Muscle layer of duodenum (tissue), 2 donors: ENCODE data around the gene ACER3.
"Not testable (repeated sequence)": the region's sequence is repeated elsewhere in the genome, so short reads cannot be mapped to it uniquely, and the experiment has no call there.

Experiments used
- H3K27ac ChIP-seq: one replicate; pipeline ENCODE4 v1.7.0; 2013; ENCODE audit warnings: mild to moderate bottlenecking, low read length
- H3K27me3 ChIP-seq: one replicate; pipeline ENCODE4 v1.7.0; 2013; ENCODE audit warnings: low read depth, mild to moderate bottlenecking, control low read depth, low read length
- H3K36me3 ChIP-seq, 2 donors: one replicate each; pipeline ENCODE4 v1.7.0; 2013; ENCODE audit warnings: low read length in 2 of 2, control low read depth in 1 of 2, mild to moderate bottlenecking in 1 of 2; ENCODE audit not compliant: insufficient read depth in 2 of 2, control insufficient read depth in 1 of 2
- H3K4me1 ChIP-seq, 2 donors: one replicate each; pipeline ENCODE4 v1.7.0; 2013; ENCODE audit warnings: low read length in 2 of 2, mild to moderate bottlenecking in 2 of 2, control low read depth in 1 of 2, moderate library complexity in 1 of 2; ENCODE audit not compliant: insufficient read depth in 2 of 2, control insufficient read depth in 1 of 2
- H3K4me3 ChIP-seq, 2 donors: one replicate each; pipeline ENCODE4 v1.7.0; 2013; ENCODE audit warnings: low read length in 2 of 2, low read depth in 1 of 2, mild to moderate bottlenecking in 1 of 2
- H3K9me3 ChIP-seq, 2 donors: one replicate each; pipeline ENCODE4 v1.7.0; 2013; ENCODE audit warnings: low read length in 2 of 2, control low read depth in 1 of 2, mild to moderate bottlenecking in 1 of 2; ENCODE audit not compliant: control insufficient read depth in 1 of 2
- donor health status: healthy.

ACER3 gene

DNA sequence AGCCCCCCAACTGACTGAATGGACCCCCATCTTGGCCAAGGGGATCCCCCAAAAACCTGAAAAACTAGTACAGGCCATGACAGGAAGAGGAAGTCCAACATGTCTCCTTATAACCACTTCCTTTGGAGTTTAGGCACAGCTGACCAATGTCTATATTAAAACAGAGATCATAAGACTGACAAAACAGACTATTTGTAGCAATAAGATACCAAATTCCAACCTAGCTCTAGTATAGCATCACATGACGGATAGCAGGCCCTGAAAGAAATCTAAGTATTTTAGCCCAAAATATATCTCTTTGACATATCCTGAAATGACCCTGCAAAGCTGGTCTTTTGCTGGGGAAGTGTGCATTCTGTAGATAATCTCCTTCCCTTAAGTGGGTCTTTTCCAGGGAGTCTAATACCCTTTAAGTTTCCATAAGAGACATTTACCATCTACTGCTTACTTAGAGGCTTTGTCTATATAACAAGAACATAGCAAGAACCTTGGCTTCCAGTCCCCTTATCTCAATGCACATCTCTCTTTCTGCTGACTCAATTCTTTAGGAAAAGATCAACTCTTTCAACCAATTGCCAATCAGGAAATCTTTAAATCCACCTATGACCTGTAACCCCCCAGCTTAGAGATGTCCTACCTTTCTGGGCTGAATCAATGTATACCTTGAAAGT, 34.9 kb upstream of the ACER3 start:
- H3K9me3 ChIP-seq: no peaks in the 10 kb centered on the region
- H3K27ac ChIP-seq: no peak overlapping the region
- H3K36me3 ChIP-seq: no peaks in the 10 kb centered on the region
- no peaks in the 10 kb centered on the region for H3K27me3 ChIP-seq
- no peak overlapping the region for H3K4me3 ChIP-seq
- peaks cover under 1 to 3% of the 10 kb centered on the region in 2 donors for H3K4me1 ChIP-seq

DNA sequence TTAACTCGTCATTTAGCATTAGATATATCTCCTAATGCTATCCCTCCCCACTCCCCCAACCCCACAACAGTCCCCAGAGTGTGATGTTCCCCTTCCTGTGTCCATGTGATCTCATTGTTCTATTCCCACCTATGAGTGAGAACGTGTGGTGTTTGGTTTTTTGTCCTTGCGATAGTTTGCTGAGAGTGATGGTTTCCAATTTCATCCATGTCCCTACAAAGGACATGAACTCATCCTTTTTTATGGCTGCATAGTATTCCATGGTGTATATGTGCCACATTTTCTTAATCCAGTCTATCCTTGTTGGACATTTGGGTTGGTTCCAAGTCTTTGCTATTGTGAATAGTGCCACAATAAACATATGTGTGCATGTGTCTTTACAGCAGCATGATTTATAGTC, 34.2 kb upstream of the ACER3 start:
- H3K9me3 ChIP-seq, H3K4me3 ChIP-seq, H3K36me3 ChIP-seq, H3K4me1 ChIP-seq, H3K27me3 ChIP-seq, H3K27ac ChIP-seq: not testable (repeated sequence)

DNA sequence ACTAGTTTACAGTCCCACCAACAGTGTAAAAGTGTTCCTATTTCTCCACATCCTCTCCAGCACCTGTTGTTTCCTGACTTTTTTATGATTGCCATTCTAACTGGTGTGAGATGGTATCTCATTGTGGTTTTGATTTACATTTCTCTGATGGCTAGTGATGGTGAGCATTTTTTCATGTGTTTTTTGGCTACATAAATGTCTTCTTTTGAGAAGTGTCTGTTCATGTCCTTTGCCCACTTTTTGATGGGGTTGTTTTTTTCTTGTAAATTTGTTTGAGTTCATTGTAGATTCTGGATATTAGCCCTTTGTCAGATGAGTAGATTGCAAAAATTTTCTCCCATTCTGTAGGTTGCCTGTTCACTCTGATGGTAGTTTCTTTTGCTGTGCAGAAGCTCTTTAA, 33.7 kb upstream of the ACER3 start:
- not testable (repeated sequence) for H3K4me1 ChIP-seq, H3K36me3 ChIP-seq, H3K4me3 ChIP-seq, H3K27ac ChIP-seq, H3K9me3 ChIP-seq, H3K27me3 ChIP-seq

DNA sequence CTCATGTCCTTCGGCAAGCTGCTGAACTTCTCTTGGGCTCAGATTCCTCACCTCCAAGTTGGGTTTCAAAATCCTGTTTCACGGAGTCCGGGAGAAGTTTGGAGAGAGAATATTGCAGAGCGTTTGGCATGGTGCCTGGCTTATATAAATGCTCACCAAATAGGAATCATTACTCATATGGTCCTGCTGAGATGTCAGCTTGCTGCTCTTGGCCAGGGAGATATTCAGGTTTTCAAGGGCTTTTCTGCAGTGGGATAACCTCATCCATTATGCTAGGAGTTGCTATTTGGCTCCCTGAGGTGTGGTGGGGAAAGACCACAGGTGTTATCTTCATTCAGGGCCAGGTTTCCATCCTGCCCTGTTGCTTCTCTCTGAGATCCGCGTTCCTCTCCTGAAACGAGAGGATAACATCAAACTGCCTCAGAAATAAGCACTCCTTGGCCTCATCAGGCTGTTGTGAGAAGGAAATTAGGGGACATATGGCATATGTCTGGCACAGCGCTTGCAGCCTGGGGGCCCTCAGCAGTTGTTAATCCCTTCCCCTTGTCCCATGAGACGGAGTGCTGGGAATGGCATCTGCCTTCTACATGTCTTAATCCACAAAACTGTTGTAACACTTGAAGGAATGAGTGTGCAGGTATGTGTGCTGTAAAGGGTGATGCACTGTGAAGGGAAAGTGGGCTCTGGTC, 29.9 kb upstream of the ACER3 start:
- Histone ChIP-seq H3K9me3 (no peaks in the 10 kb centered on the region), H3K4me1 (peaks cover 3 to 12% of the 10 kb centered on the region in 2 donors), H3K27ac (no peak overlapping the region), H3K36me3 (no peaks in the 10 kb centered on the region), H3K4me3 (no peak overlapping the region), H3K27me3 (no peaks in the 10 kb centered on the region)

DNA sequence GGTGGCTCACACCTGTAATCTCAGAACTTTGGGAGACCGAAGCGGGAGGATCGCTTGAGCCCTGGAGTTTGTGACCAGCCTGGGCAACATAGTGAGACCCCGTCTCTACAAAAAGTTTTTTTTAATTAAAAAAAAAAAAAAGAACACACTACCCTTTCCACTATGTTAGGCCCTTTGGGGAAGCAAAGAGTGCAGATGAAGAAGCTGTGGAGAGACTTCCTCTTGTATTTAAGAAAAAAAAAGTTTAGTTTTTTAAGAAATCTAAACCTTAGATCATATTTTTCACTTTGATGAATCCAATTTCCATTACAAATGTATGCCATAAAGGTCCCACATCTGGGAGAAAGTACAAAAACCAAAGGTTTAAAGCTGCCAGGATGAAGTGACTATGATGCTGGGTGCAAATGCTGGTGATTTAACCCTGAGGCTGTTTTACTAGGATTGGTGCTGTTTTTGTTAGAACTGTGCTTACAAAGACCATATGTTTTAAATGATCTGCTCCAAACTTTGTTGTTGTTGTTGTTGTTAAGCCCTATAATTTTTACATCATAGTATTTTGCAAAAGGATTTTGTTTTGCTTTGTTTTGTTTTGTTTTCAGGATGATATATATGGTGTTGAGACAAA, 28.9 kb upstream of the ACER3 start:
- no peaks in the 10 kb centered on the region for H3K9me3 ChIP-seq
- no peak overlapping the region for H3K27ac ChIP-seq
- H3K4me1 ChIP-seq: peaks cover 7 to 20% of the 10 kb centered on the region in 2 donors
- no peak overlapping the region for H3K4me3 ChIP-seq
- no peaks in the 10 kb centered on the region for H3K36me3 ChIP-seq
- no peaks in the 10 kb centered on the region for H3K27me3 ChIP-seq

DNA sequence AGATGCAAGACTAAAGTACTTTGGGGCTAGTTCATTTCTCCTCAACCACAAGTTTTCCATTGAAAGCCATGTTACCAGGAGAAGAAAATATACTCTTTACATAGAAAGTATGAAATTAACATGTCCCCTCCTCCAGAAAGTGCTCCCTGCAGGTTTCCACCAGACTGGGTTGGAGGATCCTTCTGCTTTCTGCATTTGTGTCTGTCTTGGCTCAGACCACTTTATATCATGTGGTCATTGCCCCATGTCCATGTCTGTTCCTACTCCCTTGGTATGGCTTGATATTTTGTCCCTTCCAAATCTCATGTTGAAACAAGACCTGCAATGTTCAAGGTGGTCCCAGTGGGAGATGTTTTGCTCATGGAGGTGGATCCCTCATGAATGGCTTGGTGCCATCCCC, 28.4 kb upstream of the ACER3 start:
- no peaks in the 10 kb centered on the region for H3K27me3 ChIP-seq
- no peak overlapping the region for H3K27ac ChIP-seq
- H3K4me3 ChIP-seq: no peak overlapping the region
- H3K9me3 ChIP-seq: no peaks in the 10 kb centered on the region
- H3K4me1 ChIP-seq: peaks cover 7 to 20% of the 10 kb centered on the region in 2 donors
- H3K36me3 ChIP-seq: no peaks in the 10 kb centered on the region

DNA sequence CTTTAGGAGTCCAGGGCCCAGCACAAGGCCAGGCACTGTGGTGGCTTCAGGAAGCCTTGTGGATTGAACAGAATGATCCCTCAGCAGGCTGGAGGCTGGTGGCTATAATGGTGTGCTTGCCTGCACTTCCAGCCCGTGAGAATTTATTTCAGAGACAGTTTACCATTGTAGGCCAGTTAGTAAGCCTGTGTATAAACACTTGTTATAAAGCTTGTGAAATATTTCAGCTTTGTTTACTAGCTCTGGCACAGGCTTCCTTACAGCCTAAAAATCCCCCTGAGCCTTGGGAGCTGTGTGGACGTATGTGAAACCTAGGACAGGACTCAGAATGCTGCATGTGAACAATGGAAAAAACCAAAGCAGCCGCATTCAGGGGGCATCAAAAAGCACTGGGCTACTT, 26.6 kb upstream of the ACER3 start:
- no peaks in the 10 kb centered on the region for H3K9me3 ChIP-seq
- no peaks in the 10 kb centered on the region for H3K36me3 ChIP-seq
- peaks cover 7 to 20% of the 10 kb centered on the region in 2 donors for H3K4me1 ChIP-seq
- no peaks in the 10 kb centered on the region for H3K27me3 ChIP-seq
- no peak overlapping the region for H3K27ac ChIP-seq
- H3K4me3 ChIP-seq: no peak overlapping the region

DNA sequence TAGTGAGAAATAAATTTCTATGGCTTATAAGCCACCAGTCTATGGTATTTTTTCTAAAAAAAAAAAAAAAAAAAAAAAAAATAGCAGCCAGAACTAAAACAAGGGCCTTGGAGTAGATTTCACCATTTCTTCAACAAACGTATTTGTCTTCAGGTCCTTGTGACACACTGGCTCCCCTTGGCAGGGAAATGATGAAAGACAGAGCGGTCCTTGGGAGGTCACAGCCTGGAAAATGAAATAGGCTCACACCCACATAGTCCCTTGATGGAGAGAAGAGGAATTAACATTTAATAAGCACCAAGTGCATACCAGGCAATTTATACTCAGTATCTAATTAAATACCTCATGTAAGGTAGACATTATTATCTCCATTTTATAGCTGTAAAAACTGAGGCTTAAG, 25.7 kb upstream of the ACER3 start:
- Histone ChIP-seq H3K27me3 (no peaks in the 10 kb centered on the region), H3K4me1 (peaks cover 7 to 20% of the 10 kb centered on the region in 2 donors), H3K4me3 (no peak overlapping the region), H3K27ac (no peak overlapping the region), H3K36me3 (no peaks in the 10 kb centered on the region), H3K9me3 (no peaks in the 10 kb centered on the region)

DNA sequence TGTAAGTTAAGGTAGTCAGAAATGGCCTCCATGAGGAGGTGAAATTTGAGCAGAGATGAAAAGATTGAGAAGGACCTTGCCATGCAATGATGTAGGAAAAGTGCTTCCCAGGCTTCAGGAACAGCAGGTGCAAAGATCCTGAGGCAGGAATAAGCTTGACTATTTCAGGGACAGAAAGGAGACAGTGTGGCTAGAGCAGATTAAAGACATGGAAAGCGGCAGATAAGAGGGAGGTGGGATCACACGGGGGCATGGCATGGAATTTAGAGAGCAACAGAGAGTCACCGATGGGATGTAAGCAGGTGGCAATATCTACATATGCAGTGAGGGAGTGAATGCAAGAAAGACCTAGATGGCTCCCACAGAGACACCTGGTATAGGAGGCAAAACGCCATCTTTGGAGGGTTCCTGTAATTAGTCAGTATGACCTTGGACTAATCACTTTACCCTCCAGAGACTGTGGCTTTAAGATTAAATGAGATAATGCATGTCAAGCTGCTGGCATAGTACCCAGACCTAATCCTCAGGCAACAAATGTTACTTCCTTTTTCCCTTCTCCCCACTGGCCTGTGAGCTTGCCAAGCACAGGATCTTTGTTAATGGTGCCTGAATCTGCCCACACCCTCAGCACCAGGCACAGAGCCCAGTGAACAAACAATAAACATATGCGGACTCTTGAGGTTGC, 24.6 kb upstream of the ACER3 start:
- no peaks in the 10 kb centered on the region for H3K36me3 ChIP-seq
- H3K4me3 ChIP-seq: no peak overlapping the region
- H3K27ac ChIP-seq: no peak overlapping the region

DNA sequence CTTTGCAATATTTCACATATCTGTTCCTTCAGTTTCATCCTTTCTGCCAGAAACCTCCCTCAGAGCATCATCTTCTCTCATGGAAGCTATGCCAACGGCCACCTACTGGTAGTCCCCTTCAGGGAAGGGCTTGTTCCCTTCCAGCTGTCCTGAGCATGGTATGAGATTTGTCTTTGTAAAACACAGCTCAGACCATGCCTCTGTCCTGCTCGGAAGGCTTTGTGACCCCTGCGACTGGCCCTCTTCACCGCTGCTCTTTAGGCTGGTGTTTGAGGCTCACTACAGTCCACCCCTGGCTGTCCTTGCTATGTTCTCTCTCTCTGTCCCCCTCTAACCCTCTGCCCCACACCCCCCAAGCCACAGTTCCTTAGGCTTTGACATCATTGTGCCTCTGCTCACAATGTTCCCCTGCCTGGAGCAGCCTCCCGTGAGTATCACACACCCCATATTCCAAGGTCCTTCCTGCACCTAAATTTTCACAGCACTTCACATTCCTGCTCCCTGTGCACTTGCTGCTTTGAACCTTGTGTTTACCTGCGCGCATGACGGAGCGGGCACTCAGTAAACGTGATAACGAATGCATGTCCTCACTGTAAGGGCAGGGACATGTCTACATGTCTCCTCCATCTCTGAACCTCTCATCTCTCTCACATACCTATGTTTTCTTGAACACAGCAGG, 24.0 kb upstream of the ACER3 start:
- Histone ChIP-seq H3K27ac (no peak overlapping the region), H3K9me3 (no peaks in the 10 kb centered on the region), H3K27me3 (no peaks in the 10 kb centered on the region), H3K4me3 (no peak overlapping the region), H3K36me3 (no peaks in the 10 kb centered on the region), H3K4me1 (peaks cover 3 to 16% of the 10 kb centered on the region in 2 donors)

More for the DNA sequence above, 24.6 kb upstream of the ACER3 start:
- Histone ChIP-seq H3K27me3 (no peaks in the 10 kb centered on the region), H3K9me3 (no peaks in the 10 kb centered on the region), H3K4me1 (peaks cover 3 to 18% of the 10 kb centered on the region in 2 donors)
